Measurements from ENCODE around the gene WDR1.

DNA sequence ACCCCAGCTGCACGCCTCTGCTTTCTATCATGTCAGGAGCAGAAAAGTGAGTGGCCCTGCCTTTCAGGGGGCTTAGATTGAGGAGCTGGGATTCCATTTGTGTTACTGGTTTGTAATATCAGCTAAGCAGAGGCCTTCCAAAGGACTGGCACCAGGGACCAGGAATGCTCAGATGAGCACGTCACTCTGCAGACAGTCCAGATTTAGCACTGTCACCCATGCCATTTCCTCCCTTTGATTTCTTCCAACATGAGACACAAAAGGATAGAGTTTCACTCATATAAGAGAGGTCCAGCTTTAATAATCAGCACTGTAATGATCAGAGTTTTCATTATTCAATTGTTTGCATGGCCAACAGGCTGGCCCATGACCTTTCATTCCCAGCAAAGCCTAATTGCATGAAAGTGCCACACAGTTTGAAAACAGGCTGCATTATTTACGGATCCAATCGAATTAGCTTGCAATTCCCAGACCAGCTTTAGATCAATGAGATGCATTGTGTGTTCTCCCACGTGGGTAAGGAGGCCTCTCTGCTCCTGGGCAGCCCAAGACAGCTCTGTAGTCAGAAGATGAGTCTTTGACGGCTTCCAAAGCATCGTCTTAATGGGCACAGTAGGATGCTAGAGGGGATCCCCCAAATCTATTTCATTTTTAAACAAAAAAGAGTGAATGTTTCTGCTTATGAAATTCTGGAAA is 85.5 kb downstream of the WDR1 start:
- no peak for TF ChIP-seq EZH2phosphoT487 (IDR thresholded peaks at IDR 0.05; ENCODE audit: insufficient read depth, low read depth)
- no peak for TF ChIP-seq EZH2 (IDR thresholded peaks at IDR 0.05; ENCODE audit: insufficient read depth, poor library complexity, severe bottlenecking)

All from GM23248 (cell line).